ENCODE results near the gene VSIG8. TPM values are rescaled to one million over a fixed set of nuclear protein-coding genes. Genes with fewer than 3 reads are reported as not detected.

The VSIG8 gene
- total RNA-seq, 1 experiment from 2014 or later, result not detected

- no peak overlapping the region for H3K4me2 ChIP-seq (ENCODE audit: low read length)
- H3K36me3 ChIP-seq (ENCODE audit: control insufficient read depth in 1 of 2, insufficient read depth in 2 of 2, low read length in 2 of 2), result no peaks in the 10 kb centered on the region
- H3K4me3 ChIP-seq (replicated peaks in 1 of 2; ENCODE audit: low read depth in 1 of 2, low read length in 2 of 2), result no peak overlapping the region
- ATAC-seq (peak; percentile 100), DNase-seq (ENCODE audit: low read depth, low spot score) (peak; percentile 29)
- no TSS peak for BruUV-seq (replicated peaks)
- H3K9me3 ChIP-seq (ENCODE audit: control insufficient read depth in 1 of 2, insufficient read depth in 1 of 2, low read depth in 1 of 2, low read length in 2 of 2), result no peaks in the 10 kb centered on the region
- no peaks in the 10 kb centered on the region for H4K20me1 ChIP-seq (ENCODE audit: insufficient read depth)
- CTCF ChIA-PET, result interaction anchor here (1.0 to 4.4 kb wide), 3 partner anchors 12 to 31 kb away, joined by 3 to 20 read pairs (median 5); no protein-coding TSS in a partner anchor
- peaks cover 4% of the 10 kb centered on the region; the same call in 1 of the 2 replicates for H3K27me3 ChIP-seq (ENCODE audit: insufficient read depth, low read length)
- POLR2A ChIA-PET, result no interaction called here
- H3K9ac ChIP-seq (ENCODE audit: low read length), result no peak overlapping the region
- intact Hi-C loops (cut with micrococcal nuclease), result loop anchor here (2.0 kb wide), 1 partner anchor 62 kb away; no protein-coding TSS in a partner anchor
- TF ChIP-seq ATF3 (IDR thresholded peaks at IDR 0.05) (no peak), POLR2A (IDR thresholded peaks at IDR 0.05; ENCODE audit: borderline replicate concordance, extremely low read depth, insufficient read depth, insufficient read length) (no peak), EZH2phosphoT487 (IDR thresholded peaks at IDR 0.05; ENCODE audit: borderline replicate concordance) (no peak), EZH2 (IDR thresholded peaks at IDR 0.05) (no peak), CEBPB (IDR thresholded peaks at IDR 0.05; ENCODE audit: low read depth) (no peak), ZNF274 (IDR thresholded peaks at IDR 0.05; ENCODE audit: low read depth, low read length) (no peak), MAX (IDR thresholded peaks at IDR 0.05) (no peak), ZFX (IDR thresholded peaks at IDR 0.05) (no peak), RAD21 (IDR thresholded peaks at IDR 0.05; ENCODE audit: low read depth) (peak; percentile 50), CTCF (IDR thresholded peaks at IDR 0.05 in 2 of 3, conservative IDR thresholded peaks at IDR 0.05 in 1 of 3; ENCODE audit: borderline replicate concordance in 1 of 3, insufficient read depth in 1 of 3, low read depth in 2 of 3, low read length in 2 of 3) (peak; percentile 69 to 76 (median 76); a peak in 5 of 6 replicates)
- no peak overlapping the region for H2AFZ ChIP-seq (ENCODE audit: low read depth, low read length, poor library complexity, severe bottlenecking)
- H3K9me2 ChIP-seq (ENCODE audit: insufficient read depth), result no peaks in the 10 kb centered on the region
- H3K4me1 ChIP-seq (ENCODE audit: control insufficient read depth in 1 of 2, insufficient read depth in 2 of 2, low read length in 2 of 2), result peaks cover 0 to 7% of the 10 kb centered on the region in 2 experiments; a peak in 1 of 4 replicates
- H3K79me2 ChIP-seq (ENCODE audit: insufficient read depth, low read length), result no peaks in the 10 kb centered on the region
- H3K27ac ChIP-seq (ENCODE audit: low read depth, low read length), result no peak overlapping the region
- RAD21 ChIA-PET (ENCODE audit: low non-redundant PET in 1 of 2, low total read pairs in 2 of 2, uncharacterized antibody in 2 of 2, unreplicated experiment in 2 of 2), result no interaction called here
Measured at GRCh38 chr1:159829273-159829634, 33.2 kb downstream of the VSIG8 start.
